Stimulated activated CD4-positive, alpha-beta T cell treated with anti-CD3 and anti-CD28 coated beads, TNF-alpha, amount 100 ng/mL, for 1 hour (primary cell): ENCODE measurements around the gene GJB6.
"Not testable (repeated sequence)": the region's sequence is repeated elsewhere in the genome, so short reads cannot be mapped to it uniquely, and the experiment has no call there.

Experiments
- DNase-seq, 3 donors: peaks; one replicate each; pipeline ENCODE4 v3.0.0-alpha.2; 2020; ENCODE audit warnings: low read depth in 3 of 3, low spot score in 1 of 3

GJB6 gene

DNA sequence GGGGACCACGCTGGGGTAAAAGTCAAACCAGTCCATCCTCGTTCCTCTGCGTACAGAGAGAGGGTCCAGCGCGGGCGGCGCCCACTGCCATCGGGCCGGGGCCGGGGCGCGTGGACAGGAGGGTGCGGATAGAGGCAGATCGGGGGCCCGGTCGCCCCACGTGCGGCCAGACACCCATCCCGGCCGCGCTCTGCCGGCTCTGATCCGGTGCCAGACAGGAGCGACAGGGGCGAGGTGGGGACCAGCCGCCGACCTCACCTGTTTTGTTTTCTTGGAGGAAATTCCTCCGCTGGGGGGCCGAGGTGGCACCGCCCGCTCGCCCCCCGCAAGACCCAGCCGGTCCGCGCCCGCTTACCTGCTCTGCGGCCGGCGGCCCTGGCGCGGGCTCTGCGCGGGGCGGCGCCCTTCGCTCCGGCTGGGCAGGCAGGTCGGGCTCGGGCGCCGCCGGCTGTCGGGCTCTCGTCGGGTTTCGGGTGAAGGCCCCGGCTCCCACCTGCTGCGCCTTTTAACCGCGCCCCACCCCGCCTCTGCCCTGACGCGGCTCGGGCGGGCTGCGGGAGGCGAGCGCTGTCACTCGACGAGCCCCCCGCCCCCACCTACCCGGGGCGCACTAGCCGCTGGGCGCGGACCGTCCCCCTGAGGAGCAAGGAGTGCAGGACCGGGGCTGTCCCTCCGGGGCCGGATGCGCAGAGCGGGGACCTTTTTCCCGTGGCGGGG is at the start of gene GJB6:
GJB6 (minus strand) TSS at position 481 of the 717 bp plus-strand sequence. CDS start 8,839 bp downstream, outside the sequence.
- peak in 1 of 3 donors; percentile 25 for DNase-seq

GRCh38 chr13:20276901-20277300 is 44.8 kb upstream of the GJB6 start:
- not testable (repeated sequence) for DNase-seq

DNA sequence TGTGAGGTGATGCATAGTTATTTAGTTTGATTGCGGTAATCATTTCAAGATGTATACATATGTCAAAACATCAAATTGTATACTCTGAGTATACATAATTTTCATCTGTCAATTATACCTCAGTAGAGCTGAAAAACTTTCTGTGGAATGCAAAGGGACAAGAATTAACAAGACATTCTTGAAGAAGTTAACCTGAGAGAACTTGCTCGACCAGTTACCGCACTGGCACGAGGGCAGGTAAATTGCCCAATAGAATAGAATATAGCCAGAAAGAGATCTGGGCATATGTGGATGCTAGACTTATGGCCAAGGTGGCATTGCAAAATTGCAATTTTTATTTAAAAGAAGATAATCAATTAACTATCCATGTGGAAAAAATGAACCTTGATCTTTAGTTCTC is 42.3 kb upstream of the GJB6 start:
- no peak for DNase-seq

GRCh38 chr13:20272588-20273171 is 40.6 kb upstream of the GJB6 start:
- DNase-seq, result no peak

- DNase-seq, result no peak
These were observed 40.0 kb upstream of the GJB6 start for GRCh38 chr13:20272104-20272503.

GRCh38 chr13:20271441-20271840 is 39.3 kb upstream of the GJB6 start:
- DNase-seq, result no peak

DNA sequence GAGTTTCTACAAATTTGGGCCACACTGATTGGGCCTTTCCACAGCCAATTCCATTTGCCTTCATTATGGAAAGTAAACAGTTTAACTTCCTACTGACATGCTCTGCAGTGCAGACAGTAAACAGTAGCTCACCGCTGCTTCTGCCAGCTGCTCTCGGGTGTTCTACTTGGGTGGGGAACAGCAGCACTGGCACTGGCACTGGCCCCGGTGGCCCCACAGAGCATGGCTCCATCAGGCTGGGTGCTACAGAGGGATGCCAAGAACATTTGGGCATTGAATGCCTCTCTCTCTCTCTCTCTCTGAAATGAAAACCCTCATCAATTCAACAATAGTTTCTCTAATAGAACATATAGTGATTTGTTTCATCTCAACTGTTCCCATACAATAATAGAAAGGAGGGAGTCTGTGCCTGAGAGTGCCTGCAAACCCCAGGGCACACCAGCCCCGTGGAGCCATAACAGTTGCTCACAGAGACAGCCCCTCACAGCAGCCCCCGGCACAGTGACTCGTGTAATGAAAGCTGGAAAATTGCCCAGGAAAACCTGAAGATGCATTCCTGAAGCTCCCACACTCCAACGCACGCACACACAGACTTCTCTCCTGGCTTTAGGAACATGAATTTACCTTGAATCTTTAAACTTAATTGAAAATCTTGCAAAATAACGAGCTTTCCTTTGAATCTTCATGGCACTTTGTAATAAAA is 38.2 kb upstream of the GJB6 start:
- DNase-seq, result no peak

- no peak for DNase-seq
These were observed 32.3 kb upstream of the GJB6 start for GRCh38 chr13:20264271-20265018.

GRCh38 chr13:20263393-20264044 is 31.4 kb upstream of the GJB6 start:
- DNase-seq, result no peak

DNA sequence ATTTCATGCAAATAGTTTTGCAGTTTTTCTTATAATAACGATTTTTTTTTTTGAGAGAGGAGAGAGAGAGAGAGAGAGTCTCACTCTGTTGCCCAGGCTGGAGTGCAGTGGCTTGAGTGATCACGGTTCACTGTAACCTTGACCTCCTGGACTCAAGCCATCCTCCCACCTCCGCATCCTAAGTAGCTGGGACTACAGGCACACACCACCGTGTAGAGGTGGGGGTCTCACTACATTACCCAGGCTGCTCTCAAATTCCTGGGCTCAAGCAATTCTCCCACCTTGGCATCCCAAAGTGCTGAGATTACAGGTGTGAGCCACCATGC is 26.8 kb upstream of the GJB6 start:
- DNase-seq, result no peak

GRCh38 chr13:20258208-20258962 is 26.3 kb upstream of the GJB6 start:
- no peak for DNase-seq

DNA sequence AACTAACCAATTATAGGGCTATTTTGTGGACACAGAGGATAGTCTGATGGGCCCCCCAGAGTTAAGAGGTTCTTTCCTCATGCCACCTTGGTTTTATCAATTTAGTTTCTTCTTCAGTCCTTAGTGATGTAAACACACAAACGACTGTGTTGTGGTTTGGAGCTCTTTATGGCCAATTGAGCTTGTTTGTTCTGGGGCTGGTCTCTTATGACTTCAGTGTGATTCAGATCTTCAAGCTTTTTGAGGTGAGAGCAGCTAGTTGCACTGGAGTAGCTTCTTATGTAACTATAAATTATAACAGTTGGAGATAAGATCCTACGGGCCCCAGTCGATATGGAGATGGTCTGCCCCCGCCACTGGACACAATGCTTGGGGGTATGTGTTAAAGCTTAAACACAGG is 22.0 kb upstream of the GJB6 start:
- no peak for DNase-seq

DNA sequence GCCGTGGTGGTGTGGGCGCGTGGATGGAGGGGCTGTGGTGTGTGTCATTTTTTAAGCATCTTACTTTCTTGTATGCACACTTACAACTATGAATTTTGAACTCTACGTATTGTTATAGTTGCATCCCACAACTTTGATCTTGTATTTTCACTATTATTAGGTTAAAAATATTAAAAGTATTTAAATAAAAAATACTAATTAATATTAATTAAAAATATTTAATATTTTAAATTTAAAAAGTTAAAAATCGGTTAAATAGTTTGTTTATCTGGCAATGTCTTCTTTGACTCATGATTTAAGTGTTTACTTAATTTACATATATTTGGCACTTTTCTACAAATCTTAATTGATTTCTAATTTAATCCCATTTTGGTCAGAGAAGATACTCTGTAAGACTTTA is 17.8 kb upstream of the GJB6 start:
- DNase-seq, result no peak

DNA sequence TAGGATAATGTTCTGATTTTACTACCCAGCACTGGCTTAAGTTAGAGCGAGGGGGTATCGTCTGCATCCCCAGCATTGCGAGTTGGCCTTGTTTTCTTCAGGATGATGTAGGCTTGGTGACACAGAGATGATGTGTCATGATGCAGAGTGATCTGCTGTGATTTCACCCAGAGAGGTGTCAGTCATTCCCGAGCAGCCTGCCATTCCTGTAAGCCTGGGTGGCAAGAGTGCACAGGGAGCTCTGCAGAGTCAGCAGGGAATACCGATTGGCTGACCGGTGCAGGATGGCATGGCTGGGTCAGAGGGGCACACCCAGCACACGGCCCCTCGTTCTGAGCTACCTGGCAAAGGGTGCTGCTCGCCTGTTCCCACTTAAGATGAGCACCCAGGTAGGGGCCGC is 15.8 kb upstream of the GJB6 start:
- no peak for DNase-seq

DNA sequence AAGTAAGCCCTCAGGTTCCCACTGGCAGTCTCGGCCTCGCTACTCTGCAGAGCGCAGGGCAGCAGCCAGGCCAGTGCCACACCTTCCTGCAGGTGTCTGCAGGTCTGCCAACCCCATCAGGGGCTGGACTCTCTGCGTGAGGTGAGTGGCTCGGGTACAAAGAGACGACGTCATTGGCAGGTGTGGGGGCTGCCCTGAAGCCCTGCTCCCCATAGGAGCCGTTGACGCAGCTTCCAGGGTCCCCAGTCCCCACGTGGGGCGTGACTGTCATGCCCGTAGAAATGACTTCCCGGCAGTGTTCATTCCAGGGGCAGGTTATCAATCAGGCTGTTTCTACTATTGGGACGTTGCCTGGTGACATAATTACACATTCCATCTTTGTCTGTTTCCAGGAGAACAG is 15.3 kb upstream of the GJB6 start:
- DNase-seq, result no peak

DNA sequence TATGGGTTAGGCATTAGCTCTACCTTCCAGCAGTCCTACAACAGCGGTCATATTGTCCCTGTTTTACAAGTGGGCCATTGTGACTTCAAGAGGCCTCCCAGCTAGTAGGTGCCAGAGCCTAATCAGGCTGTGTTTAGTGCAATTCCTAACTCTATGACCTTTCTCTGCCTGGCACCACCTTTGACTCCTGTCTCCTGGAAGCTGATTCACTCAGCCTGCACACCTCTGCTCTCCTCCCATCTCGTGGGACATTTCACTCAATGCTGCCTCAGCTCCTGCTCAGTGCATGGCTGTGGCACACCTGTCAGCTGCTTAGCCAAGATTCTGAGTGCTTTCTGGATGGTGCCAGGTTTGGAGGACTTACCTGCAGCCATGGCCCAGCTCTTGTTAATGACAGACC is 9.5 kb upstream of the GJB6 start:
- DNase-seq, result no peak

DNA sequence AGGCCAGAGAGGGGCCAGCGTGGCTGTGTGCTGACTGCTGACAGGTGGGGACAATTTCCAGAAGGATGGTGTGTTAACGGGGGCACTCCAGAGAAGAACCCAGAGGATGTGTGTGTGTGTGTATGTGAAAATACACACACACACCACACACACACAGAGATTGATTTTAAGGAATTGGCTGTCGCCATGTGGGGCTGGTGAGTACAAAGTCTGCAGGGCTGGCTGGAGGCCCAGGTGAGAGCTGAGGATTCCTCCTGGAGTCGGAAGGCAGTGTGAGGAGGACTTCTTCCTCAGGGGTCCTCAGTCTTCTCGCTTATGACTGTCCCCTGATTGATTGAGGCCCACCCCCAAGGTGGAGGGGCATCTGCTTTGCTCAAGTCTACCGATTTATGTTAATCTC is 7.6 kb upstream of the GJB6 start:
- no peak for DNase-seq

DNA sequence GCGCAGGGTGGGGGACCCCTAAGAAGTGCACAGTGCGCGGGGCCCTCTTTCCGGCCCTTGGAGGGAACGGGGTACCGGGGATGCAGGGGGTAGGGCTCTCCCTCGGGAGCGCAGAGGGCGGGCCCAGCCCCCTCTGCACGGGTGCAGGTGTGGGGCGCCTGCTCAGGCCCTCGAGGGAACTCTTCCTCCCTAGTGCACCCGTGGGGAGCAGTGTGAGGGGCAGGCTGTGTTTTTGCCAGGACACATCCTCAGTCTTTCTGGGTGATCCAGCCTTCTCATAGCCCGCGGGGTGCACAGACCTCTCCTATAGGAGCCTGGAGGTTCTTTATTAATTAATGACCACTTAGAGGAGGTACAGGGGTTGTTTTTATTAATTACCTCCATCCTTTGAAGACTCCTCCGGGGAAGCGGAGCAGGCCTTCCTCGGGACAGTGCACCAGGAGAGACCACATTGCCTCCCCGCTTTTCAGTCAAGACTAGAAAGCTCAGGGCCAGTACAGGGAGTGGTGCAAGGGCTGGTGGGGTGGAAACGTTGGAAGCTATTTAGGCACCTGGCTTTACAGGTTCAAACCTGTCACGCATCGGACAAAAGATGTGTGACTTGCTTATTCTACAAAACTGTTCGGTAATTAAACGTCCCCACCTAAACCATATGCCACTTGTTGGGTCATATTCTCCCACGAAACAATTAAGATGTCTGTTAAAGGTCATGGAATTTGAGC is 598 bp upstream of the GJB6 start:
- DNase-seq, result no peak

GRCh38 chr13:20230913-20231838 is 943 bp downstream of the GJB6 start:
- DNase-seq, result no peak
